Measurements from ENCODE around the gene KDM4B.

KDM4B gene

DNA sequence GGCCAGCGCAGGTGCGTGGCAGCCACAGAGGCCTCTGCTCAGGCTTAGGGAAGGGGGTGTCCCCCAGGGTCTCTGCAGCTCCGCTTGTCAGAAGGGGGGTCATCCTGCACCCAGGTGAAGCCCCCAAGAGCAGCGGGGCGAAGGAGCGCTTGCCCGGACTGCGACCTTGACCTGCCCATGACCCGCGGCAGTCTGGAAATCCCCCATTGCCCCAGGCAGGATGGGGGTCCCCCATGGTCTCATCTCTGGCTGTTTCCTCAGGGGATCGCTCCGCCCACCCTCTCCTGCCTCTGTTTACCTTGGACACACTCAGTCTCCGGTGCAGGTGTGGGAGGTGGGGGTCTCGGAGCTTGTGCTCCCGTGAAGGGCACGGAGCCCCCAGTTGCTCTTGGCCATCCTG is 82.7 kb downstream of the KDM4B start:
- no peak for DNase-seq

GRCh38 chr19:5052515-5052914 is 83.6 kb downstream of the KDM4B start:
- TF ChIP-seq CTCF (IDR thresholded peaks at IDR 0.05; ENCODE audit: low read depth, low read length) = peak; percentile 69
- DNase-seq = peak; percentile 76
- no peaks in the 10 kb centered on the region for H3K27me3 ChIP-seq
- H3K36me3 ChIP-seq = peaks cover 15% of the 10 kb centered on the region
- H3K4me1 ChIP-seq = peaks cover 10% of the 10 kb centered on the region
- no peak overlapping the region for H3K4me3 ChIP-seq (ENCODE audit: low read depth, low read length)
- no peaks in the 10 kb centered on the region for H3K9me3 ChIP-seq

More for the DNA sequence above, 82.7 kb downstream of the KDM4B start:
- H3K36me3 ChIP-seq = peaks cover 15% of the 10 kb centered on the region
- no peaks in the 10 kb centered on the region for H3K27me3 ChIP-seq
- H3K9me3 ChIP-seq = no peaks in the 10 kb centered on the region
- TF ChIP-seq CTCF (IDR thresholded peaks at IDR 0.05; ENCODE audit: low read depth, low read length) = no peak
- peaks cover 10% of the 10 kb centered on the region for H3K4me1 ChIP-seq
- H3K4me3 ChIP-seq (ENCODE audit: low read depth, low read length) = no peak overlapping the region

DNA sequence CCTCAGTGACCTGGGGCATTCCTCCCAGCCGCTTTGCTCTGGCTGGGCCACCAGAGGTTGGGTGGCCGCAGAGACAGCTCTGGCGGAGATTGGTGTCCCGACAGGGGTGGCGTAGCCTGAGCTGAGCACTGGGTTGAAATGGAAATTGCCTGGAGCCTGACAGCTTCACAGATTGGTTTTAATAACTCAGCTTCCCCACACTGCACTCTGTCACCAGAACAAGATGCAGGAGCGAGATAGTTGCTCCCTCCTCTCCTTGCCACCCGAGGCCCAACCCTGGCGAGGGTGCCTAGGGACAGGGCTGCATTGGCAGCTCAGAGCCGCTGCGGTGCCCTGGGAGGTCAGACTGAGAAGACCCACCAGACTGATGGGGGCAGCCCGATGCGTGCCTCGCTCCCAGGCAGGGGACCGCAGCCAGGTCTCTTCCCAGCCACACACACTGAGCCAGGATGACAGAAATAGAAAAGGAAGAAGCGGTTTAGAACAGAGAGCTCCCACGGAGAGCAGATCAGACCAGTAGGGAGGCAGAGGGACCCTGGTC is 84.1 kb downstream of the KDM4B start:
- H3K36me3 ChIP-seq = peaks cover 11% of the 10 kb centered on the region
- peaks cover 10% of the 10 kb centered on the region for H3K4me1 ChIP-seq
- no peak overlapping the region for H3K4me3 ChIP-seq (ENCODE audit: low read depth, low read length)
- H3K9me3 ChIP-seq = no peaks in the 10 kb centered on the region
- DNase-seq = no peak
- TF ChIP-seq CTCF (IDR thresholded peaks at IDR 0.05; ENCODE audit: low read depth, low read length) = no peak
- H3K27me3 ChIP-seq = no peaks in the 10 kb centered on the region

- no peaks in the 10 kb centered on the region for H3K9me3 ChIP-seq
- no peak for DNase-seq
- H3K4me3 ChIP-seq (ENCODE audit: low read depth, low read length) = no peak overlapping the region
- peaks cover 11% of the 10 kb centered on the region for H3K36me3 ChIP-seq
- peaks cover 7% of the 10 kb centered on the region for H3K4me1 ChIP-seq
- H3K27me3 ChIP-seq = no peaks in the 10 kb centered on the region
- TF ChIP-seq CTCF (IDR thresholded peaks at IDR 0.05; ENCODE audit: low read depth, low read length) = no peak
Observed at GRCh38 chr19:5053661-5054060, 84.7 kb downstream of the KDM4B start.

DNA sequence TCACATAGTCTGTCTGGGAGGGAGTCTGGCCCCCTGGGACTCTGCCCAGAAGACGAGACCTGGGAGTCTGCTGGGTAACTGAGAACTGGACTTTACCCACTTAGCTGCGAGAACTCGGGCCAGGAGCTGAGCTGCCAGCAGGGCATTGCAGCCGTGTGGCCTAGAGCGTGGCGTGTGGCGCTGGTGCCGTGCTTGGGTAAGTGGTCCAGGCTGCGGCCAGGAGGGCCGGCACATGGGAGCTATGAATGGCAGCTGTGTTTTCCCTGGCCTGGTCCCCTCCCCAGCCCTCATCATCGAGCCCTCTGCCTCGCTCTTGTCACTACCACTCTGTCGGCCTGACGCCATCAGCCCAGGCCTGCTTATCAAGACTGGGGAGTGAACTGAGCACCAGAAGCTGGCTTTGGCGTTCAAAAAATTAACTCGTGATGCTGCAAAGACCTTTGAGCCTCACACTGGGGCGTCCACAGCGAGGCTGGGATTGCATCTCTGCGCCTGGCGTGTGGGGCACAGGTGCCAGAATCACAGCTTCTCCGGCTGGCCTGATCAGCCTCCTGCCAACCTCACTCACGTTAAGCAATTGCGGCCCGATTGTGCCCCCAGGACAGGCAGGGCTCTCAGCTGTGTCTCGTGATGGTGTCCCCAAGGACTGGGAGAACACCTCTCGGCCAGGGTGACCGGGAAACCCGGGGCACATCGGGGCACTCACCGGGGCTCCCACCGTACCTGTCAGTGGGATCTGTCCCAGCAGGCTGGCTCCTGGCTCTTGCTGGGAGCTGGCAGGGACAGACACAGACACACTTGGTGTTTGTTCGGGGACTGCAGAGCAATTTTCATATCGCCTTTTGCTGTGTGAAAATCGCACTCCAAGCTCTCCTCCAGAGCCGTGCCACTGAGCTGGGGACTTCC is 85.9 kb downstream of the KDM4B start:
- no peak overlapping the region for H3K4me3 ChIP-seq (ENCODE audit: low read depth, low read length)

More for the DNA sequence above, 85.9 kb downstream of the KDM4B start:
- H3K4me1 ChIP-seq = peaks cover 3% of the 10 kb centered on the region; the same call in 1 of the 2 replicates
- H3K9me3 ChIP-seq = no peaks in the 10 kb centered on the region
- H3K36me3 ChIP-seq = peaks cover 11% of the 10 kb centered on the region
- TF ChIP-seq CTCF (IDR thresholded peaks at IDR 0.05; ENCODE audit: low read depth, low read length) = no peak
- H3K27me3 ChIP-seq = no peaks in the 10 kb centered on the region
- DNase-seq = no peak

Measured in BE2C (cell line).